ENCODE data around the gene CIAO1.

CIAO1 gene

DNA sequence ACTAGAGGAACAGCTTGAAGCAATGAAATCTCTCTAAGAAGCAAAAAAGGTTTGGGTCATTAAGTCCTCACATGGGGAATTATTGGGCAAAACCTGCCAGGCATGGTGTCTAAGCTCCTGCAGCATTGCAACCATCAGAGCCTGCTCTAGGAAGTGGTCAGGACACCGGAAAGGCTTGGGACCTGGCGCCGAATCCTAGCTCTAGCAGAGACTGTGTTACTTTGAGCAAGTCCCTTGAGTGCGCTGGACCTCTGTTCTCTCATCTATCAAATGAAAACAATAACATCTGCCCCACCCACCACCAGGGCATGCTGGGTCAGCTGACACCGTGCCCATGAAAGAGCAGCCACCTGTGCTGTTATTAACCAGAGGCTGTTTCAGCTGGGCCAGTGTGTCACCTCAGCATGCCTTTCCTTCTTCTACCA, 6.5 kb upstream of the CIAO1 start:
- no peak overlapping the region for H3K4me3 ChIP-seq
- peaks cover 79% of the 10 kb centered on the region for H3K36me3 ChIP-seq
- H3K9me3 ChIP-seq = no peaks in the 10 kb centered on the region
- peaks cover 69% of the 10 kb centered on the region for H4K20me1 ChIP-seq
- no peak for TF ChIP-seq Cebpa-rat (IDR thresholded peaks at IDR 0.05)
- H3K9ac ChIP-seq = peak overlapping the region; percentile 28; the same call in 1 of the 2 replicates
- H3K4me1 ChIP-seq = peaks cover 81% of the 10 kb centered on the region
- peak overlapping the region; percentile 81 for H3K4me2 ChIP-seq
- H3K27ac ChIP-seq = peak overlapping the region; percentile 40
- H3K27me3 ChIP-seq = no peaks in the 10 kb centered on the region

DNA sequence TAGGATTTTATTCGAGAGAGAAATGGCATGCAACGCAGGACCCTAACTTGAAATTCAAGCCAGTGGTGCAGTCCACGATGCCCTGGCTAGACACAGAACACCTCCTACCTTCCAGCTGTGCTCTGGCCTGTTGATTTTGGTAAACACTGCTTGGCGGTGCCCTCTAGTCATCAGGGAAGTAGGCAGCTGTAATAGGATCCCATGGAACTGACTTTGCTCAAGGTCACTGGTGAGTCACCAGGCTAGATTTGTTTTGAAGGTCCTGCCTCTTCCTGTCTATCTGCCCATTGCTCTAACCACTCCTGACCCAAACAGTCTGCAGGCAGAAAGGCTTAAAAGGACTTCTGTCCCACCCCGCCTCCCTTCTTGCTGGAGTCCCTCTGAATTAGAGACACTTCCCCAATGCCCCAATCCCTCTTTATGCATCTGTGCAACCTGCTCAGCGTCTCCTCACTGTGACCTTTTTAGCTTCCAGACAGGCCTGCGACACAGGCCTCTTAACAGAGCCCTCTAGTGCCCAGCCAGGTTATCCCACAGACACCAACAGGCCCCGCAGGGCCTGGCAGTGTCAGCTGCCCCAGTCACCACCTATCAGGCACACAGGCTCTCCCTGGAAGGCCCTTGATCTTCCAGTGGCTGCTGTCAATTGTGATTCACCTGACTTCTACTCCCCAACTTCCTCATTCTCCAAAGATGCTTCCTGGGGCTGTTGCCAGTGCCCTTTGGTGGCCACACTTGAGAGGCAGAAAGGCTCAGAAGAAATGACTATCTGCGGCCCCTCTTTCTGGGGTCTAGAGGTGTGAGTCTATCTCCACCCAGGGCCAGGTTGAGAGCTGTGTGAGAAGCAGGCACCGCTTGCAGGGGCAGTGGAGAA, 5.4 kb upstream of the CIAO1 start:
- no peak for TF ChIP-seq Cebpa-rat (IDR thresholded peaks at IDR 0.05)
- peaks cover 67% of the 10 kb centered on the region for H3K36me3 ChIP-seq
- no peaks in the 10 kb centered on the region for H3K9me3 ChIP-seq
- H3K4me2 ChIP-seq = peak overlapping the region; percentile 81
- no peak overlapping the region for H3K4me3 ChIP-seq
- H3K9ac ChIP-seq = peak overlapping the region; percentile 34; the same call in 1 of the 2 replicates
- H4K20me1 ChIP-seq = peaks cover 80% of the 10 kb centered on the region
- no peaks in the 10 kb centered on the region for H3K27me3 ChIP-seq
- H3K27ac ChIP-seq = peak overlapping the region; percentile 40
- H3K4me1 ChIP-seq = peaks cover 78% of the 10 kb centered on the region

DNA sequence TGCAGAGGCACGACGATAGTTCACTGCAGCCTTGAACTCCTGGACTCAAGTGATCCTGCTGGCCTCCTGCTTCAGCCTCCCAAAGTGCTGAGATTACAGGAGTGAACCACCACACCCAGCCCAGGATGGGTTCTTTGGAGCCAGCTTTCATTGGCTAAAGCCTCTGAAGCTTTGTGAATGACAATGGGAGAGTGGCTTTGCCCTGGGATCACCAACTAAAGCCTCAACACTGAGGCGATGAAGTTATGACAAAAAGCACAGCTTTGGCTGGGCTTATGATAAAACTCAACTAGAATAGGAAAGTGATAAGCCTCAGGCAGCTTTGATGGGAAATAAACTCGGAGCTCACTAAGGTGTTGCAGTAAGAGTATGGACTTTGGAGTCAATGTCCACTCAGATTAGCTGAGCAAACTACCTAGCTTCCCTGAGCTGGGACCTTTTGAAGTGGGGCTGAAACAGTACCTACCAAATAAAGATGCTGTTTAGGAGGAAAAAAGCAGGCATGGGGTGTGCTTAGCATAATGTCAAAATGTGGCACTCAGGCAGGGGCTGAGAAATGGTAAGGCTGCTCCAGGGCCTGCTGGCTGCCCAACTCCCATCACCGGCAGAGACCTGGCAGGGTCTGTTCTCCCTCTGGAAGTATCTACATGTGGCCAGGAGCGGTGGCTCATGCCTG, 4.6 kb upstream of the CIAO1 start:
- H3K4me1 ChIP-seq = peaks cover 70% of the 10 kb centered on the region
- H3K4me2 ChIP-seq = peak overlapping the region; percentile 81
- no peak for TF ChIP-seq Cebpa-rat (IDR thresholded peaks at IDR 0.05)
- no peaks in the 10 kb centered on the region for H3K9me3 ChIP-seq
- peak overlapping the region; percentile 34; the same call in 1 of the 2 replicates for H3K9ac ChIP-seq
- no peaks in the 10 kb centered on the region for H3K27me3 ChIP-seq
- H3K27ac ChIP-seq = 0 out of 2 replicates have a peak overlapping the region, but pooled peaks have one; percentile 40
- no peak overlapping the region for H3K4me3 ChIP-seq
- H3K36me3 ChIP-seq = peaks cover 60% of the 10 kb centered on the region
- peaks cover 85% of the 10 kb centered on the region for H4K20me1 ChIP-seq

DNA sequence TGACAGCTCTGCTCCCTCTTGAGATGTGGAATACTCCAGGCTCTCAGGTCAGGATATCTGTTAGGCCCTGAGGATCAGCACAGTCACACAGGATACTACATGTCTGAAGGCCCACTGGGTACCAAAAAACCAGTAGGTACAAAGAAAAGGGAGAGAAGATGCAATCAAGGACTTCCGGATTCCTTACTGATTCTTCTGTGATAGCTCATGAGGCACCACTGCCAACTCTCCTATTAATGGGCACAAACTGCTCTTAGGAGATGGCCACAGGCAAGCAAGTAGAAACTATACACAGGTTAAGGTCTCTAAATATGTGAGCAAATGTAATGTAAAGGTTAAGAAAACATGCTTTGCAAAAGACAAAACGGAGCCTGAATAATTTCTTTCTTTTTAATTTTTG, 3.7 kb upstream of the CIAO1 start:
- H3K27ac ChIP-seq = no peak overlapping the region

DNA sequence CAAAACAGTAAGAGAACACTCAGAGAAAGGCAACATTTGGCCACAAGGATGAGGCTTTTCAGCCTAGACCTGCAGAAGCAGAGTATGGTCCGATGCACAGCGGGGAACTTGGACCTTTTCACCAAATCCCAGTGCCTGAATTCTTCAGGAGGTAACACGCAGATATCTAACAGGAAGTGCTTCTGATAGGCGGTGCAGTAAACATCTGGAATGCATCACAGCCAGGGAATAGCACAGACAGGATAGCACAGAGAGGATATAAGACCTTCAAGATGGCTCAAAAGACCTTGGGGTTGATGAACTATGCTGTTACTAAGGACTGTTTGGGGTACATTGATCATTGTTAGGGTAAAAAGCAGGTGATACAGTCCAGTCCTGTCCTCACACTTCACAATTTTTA, 1.9 kb upstream of the CIAO1 start:
- H3K27ac ChIP-seq = peak overlapping the region; percentile 90; the same call in 1 of the 2 replicates
- H3K36me3 ChIP-seq = peaks cover 69% of the 10 kb centered on the region
- H3K4me1 ChIP-seq = peaks cover 55% of the 10 kb centered on the region

More for the DNA sequence above, 3.7 kb upstream of the CIAO1 start:
- H3K4me1 ChIP-seq = peaks cover 69% of the 10 kb centered on the region
- no peak overlapping the region for H3K4me3 ChIP-seq
- H3K4me2 ChIP-seq = no peak overlapping the region
- peaks cover 62% of the 10 kb centered on the region for H3K36me3 ChIP-seq
- no peaks in the 10 kb centered on the region for H3K27me3 ChIP-seq
- H4K20me1 ChIP-seq = peaks cover 93% of the 10 kb centered on the region
- H3K9me3 ChIP-seq = no peaks in the 10 kb centered on the region
- no peak for TF ChIP-seq Cebpa-rat (IDR thresholded peaks at IDR 0.05)
- no peak overlapping the region for H3K9ac ChIP-seq

DNA sequence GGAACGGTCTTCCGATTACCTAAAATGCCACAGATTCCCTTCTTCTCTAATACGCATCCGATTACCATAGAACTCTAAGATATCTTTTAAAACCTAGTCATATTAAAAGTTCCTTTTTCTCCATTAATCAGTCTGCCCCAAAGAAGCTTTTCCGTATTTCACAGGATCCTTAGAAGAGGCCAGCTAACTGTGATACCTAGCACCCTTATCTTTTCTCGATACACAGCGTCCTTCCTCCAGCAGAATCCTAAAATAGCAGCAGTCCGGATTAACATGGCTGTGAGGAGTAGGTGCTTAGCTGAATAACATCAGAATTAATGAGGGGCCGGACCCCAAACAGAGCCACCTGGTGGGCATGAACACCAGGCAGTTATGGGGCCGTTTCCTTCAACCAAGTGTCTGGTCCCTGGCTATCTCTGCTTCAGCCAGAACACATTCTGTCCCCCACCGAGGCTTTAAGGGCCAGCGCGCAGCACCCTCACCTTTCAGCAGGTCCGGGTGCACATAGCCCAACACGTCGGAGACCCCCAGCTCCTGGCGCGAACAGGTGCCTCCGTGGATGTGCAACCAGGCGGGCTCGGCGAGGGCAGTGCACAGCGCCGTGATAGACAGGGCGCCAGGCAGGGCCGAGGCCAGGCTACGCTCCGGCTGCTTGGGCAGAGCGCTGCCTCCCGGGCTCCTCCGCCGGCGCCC, 1.2 kb upstream of the CIAO1 start:
- H3K27ac ChIP-seq = peak overlapping the region; percentile 90
- no peak for TF ChIP-seq Cebpa-rat (IDR thresholded peaks at IDR 0.05)
- peaks cover 92% of the 10 kb centered on the region for H4K20me1 ChIP-seq
- H3K27me3 ChIP-seq = no peaks in the 10 kb centered on the region
- H3K4me3 ChIP-seq = peak overlapping the region; percentile 90
- H3K4me2 ChIP-seq = peak overlapping the region; percentile 94
- H3K9ac ChIP-seq = peak overlapping the region; percentile 89
- H3K4me1 ChIP-seq = peaks cover 48% of the 10 kb centered on the region
- H3K9me3 ChIP-seq = no peaks in the 10 kb centered on the region
- peaks cover 69% of the 10 kb centered on the region for H3K36me3 ChIP-seq

More for the DNA sequence above, 1.9 kb upstream of the CIAO1 start:
- Histone ChIP-seq H3K9me3 (no peaks in the 10 kb centered on the region), H3K4me3 (peak overlapping the region; percentile 90), H3K9ac (peak overlapping the region; percentile 89), H3K4me2 (peak overlapping the region; percentile 94), H3K27me3 (no peaks in the 10 kb centered on the region), H4K20me1 (peaks cover 96% of the 10 kb centered on the region)
- TF ChIP-seq Cebpa-rat (IDR thresholded peaks at IDR 0.05) = no peak

DNA sequence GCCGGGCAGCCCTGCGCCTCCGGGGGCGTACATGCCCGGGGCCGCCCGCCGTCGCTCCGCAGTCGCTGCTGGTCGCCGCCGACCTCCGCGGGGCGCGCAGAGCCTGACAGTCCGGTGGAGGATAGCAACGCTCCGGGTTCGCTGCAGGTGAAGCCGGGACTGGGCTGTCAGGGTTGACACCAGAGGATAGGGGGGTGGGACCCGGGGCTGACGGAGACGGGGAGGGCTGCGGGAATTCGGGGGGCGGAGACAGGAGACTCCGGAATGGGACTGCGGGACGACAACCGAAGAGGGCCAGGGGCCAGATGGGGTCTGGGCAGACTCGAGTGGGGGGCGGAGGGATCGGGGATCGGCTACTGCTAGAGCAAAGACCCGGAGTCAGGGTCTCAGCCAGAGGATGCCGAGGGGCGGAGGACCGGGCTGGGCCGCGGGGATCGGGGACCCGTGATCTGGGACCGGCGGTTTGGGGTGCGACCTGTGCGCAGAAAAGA, 631 bp upstream of the CIAO1 start:
- H3K27ac ChIP-seq = peak overlapping the region; percentile 90
- H3K4me3 ChIP-seq = peak overlapping the region; percentile 90
- peaks cover 86% of the 10 kb centered on the region for H4K20me1 ChIP-seq
- no peaks in the 10 kb centered on the region for H3K27me3 ChIP-seq
- no peaks in the 10 kb centered on the region for H3K9me3 ChIP-seq
- H3K4me2 ChIP-seq = peak overlapping the region; percentile 94
- peak overlapping the region; percentile 89 for H3K9ac ChIP-seq
- no peak for TF ChIP-seq Cebpa-rat (IDR thresholded peaks at IDR 0.05)
- H3K4me1 ChIP-seq = peaks cover 42% of the 10 kb centered on the region
- peaks cover 69% of the 10 kb centered on the region for H3K36me3 ChIP-seq

DNA sequence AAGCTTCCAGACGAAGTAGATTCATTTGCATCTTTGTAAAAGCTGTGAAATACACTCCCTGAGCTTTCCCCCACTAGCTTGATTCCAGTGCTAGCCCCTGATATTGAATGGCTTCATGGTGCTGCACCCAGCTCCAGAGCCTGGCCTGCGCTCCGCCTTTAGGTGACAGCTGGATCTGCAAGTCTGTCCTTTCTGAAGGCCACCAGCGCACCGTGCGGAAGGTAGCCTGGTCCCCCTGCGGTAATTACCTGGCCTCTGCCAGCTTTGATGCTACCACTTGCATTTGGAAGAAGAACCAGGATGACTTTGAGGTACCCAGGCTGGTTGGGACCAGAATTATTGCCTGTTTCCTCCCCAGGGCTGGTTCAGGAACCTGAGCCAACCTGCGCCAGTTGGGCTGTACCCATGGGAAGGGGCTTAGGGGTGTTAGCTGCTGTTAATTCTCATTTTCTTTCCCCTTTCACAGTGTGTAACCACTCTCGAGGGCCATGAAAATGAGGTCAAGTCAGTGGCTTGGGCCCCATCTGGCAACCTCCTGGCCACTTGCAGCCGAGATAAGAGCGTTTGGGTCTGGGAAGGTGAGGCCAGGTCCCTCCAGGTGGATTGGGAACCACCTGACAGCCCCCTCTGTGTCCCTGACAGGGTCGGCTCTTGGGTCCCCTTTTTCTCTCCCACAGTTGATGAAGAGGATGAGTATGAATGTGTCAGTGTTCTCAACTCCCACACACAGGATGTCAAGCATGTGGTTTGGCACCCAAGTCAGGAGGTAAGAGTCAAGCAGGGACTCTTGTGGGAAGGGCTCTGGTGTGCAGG, 1.3 kb downstream of the CIAO1 start:
- H4K20me1 ChIP-seq = peaks cover 85% of the 10 kb centered on the region
- H3K4me2 ChIP-seq = peak overlapping the region; percentile 75
- no peaks in the 10 kb centered on the region for H3K9me3 ChIP-seq
- peaks cover 28% of the 10 kb centered on the region for H3K4me1 ChIP-seq
- no peak overlapping the region for H3K27ac ChIP-seq
- TF ChIP-seq Cebpa-rat (IDR thresholded peaks at IDR 0.05) = no peak
- peaks cover 72% of the 10 kb centered on the region for H3K36me3 ChIP-seq
- H3K4me3 ChIP-seq = peak overlapping the region; percentile 90
- no peaks in the 10 kb centered on the region for H3K27me3 ChIP-seq
- peak overlapping the region; percentile 89 for H3K9ac ChIP-seq

DNA sequence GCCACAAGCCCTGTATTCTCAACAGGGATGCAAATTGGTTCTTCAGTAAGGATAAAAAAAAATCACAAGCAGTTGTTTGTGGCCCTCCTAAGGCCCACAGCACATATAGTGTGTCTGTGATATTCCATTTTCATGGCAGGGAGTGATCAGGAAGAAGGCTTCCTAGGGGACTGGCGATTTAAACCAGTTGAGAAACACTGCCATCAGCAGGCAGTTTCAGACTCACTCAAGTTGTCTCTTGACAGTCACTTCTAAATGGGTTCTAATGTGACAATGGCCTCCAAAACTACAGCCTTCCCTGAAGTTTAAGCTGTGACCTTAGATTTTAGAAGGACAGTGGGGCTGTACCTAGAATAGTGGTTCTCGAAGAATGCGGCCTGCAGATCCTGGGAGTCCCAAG, 6.0 kb downstream of the CIAO1 start:
- H3K4me1 ChIP-seq = peaks cover 7% of the 10 kb centered on the region
- H3K9me3 ChIP-seq = no peaks in the 10 kb centered on the region
- H3K27ac ChIP-seq = no peak overlapping the region
- TF ChIP-seq Cebpa-rat (IDR thresholded peaks at IDR 0.05) = no peak
- peaks cover 79% of the 10 kb centered on the region for H4K20me1 ChIP-seq
- no peak overlapping the region for H3K4me2 ChIP-seq
- H3K9ac ChIP-seq = no peak overlapping the region
- no peaks in the 10 kb centered on the region for H3K27me3 ChIP-seq
- H3K36me3 ChIP-seq = peaks cover 98% of the 10 kb centered on the region
- H3K4me3 ChIP-seq = no peak overlapping the region

All from BLaER1 (cell line).